HG03108 (cell line): ENCODE results near the gene DPH3.
A peak's percentile ranks its signal among the peaks of the same experiment; 100 is the strongest.

ENCODE experiments used
- ATAC-seq: cut with Tn5 transposase; IDR thresholded peaks from one replicate; pipeline ENCODE4 v1.9.1; 2021; ENCODE audit warnings: moderate library complexity; ENCODE audit not compliant: unreplicated experiment

The DPH3 gene

DNA sequence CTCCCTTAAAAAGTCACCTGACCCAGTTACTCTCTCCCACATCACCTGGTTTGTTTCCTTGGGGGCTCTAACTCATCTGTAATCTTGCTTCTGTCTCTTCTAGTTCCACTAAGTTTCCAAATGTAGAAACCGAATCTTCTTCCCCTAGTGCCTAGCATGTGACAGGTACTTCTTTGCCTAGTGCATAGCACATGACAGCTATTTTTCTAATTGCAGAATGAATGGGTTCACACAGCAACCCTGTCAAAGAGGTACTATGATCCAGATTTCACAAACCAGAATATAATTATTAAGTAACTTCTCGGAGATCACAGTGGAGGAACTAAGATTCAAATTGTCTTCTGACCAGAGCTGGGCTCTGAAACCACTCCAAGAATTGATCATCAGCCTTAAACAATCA lies 7.4 kb downstream of the DPH3 start:
- ATAC-seq, result no peak

DNA sequence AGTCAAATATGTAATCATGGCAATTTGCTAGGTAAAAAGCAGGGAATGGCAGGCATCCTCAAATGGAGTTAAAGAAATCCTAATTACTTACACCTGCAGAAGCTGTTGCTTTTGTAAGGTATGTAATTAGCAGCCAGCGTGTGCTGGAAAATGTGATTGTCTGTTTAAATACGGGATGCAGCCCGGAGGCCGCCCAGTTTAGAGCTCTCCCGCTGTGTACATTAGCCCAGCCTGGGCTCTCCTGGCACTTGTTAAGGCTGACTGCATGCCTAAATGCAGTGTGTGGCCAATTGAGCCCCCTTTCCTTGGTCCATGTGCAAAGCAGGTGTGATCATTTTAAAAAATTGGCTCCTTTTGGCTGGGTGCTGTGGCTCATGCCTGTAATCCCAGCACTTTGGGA lies 9.0 kb downstream of the DPH3 start:
- no peak for ATAC-seq

DNA sequence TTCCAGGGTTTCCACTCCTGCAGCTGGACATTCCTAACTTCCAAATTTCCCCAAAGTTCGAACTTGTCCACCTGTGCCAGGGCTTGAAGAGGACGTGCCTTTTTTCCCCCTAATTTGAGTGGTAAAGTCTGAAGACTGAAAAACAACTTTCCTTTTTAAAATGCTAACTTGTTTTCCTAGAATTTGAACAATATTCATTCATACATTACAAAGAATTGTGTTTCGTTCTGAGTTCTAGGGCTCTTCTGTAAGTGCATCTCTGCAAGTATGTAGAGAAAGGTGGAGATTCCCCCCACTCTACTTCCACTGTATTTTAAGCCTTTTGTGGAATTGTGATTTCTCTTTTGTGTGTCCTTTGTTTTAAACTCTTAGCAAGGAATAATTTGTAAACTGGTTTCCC lies 9.4 kb downstream of the DPH3 start:
- no peak for ATAC-seq

DNA sequence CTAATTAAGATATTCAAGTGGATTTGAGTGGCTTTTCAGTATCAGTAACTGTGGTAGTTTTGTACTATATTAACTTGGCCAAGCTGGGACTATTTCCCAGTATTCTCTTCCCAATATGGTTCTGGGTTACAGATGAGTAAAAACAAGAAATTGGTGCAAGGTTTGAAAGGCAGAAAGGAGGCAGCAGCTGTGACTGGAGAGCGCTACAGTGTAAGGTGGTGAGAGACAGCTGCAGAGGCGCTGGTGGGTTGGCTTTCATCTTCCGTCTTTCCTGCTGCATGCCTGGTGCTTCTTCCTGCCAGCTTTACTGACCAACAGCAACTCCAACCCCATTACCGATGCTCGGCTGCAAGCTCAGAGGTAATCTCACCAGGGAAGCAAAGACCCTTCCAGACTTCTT lies 9.8 kb downstream of the DPH3 start:
- ATAC-seq, result peak; percentile 40

DNA sequence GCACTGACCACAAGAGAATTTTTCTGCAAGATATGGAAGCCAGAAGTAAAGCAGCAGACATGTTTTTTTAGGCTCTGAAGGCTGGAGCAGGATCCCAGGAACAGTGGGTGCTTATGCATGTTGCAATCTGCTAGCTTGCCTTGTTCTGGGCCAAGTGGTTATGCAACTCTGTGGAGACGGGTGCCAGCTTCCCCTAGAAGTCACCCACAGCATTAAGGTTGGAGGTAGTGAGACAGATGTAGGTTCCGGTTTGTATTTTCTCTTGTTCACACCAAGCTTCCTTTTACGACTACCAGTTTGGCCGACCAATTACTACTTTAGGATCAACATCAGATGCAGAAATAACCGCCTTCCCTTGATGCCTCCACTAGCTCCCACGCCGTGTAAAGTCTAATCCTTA lies 11.1 kb downstream of the DPH3 start:
- ATAC-seq, result no peak

DNA sequence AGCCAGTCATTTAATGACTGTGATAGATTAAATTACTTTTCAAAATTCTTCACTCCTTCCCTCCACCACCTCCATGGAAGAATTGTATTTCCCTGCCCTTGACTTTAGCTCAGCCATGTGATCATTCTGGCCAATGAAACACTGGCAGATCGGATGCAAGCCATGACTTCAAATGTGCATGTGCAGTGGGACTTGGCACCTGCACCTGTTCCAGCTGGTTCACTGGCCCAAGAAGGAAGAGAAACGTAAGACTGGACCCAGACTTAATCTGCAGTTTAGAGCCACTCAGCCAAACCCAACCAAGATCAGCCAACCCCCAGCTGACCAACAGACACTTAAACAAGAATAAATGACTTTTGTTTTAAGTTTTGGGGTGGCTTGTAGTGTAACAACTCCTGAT lies 11.8 kb downstream of the DPH3 start:
- no peak for ATAC-seq

DNA sequence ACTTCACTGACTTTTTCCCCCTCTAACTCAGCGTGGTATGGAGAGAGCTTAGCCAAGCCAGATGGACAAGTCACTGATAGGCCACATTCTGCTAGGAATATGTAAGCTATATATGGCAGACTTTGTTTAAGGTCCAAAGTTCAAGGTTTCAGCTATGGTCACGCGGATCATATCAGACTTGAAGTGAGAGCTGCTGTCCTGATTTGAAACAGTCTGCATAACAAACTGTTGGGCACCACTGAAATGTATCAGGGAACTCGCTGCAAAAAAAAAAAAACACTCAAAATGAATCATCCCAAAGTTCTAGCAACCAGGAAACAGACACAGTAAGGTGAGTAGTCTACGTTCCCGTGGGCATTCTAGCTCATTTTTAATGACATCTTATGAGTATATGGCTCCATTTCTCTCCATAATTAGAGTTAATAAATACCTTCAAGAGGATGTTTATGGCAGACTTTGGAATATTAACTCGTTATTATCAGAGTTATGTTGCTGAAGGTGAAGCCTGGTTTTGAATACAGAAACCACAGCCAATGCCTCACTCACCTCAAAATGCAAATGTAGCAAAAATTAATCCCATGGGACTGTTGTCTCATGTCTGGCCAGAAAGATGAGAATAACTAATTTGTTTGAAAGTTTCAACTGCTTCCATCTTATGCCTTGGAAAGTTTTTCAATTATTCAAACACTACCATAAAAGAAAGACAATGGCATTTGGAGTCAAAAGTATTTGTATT lies 12.3 kb downstream of the DPH3 start:
- no peak for ATAC-seq

DNA sequence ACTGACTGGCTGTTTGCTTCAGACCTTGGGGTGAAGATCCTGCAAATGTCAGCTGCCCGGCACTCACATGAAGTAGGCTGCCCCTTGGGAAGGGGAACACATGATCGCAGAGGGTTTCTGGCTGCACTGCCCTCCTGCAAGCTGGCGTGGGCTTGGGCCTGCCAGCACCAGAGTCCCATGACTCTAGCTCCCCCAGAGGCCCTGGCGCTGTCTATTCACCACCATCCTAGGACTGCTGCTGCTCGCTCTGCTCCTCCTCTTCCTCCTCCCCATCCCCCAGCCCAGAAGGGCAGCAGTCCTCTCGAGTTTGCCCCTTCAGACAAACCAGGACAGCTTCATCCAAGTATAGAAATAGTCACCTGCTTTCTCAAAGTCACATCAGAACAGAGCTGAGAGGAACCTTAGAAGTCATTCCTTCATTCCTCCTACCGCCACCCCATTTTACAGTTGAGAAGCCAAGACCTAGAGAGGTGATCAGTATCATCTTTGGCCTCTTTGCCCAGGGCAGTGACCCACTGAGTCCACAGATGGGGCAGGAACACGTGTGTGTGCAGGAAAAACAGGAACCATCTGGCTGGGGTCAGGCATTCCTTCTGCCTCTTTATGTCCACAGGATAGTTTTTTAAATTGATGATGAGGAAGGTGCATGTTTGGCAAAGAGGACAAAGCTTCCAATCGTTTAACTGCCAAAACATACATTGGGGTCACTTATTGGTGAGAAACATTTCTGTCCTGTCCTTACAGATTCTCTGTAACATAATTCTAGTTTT lies 13.2 kb downstream of the DPH3 start:
- no peak for ATAC-seq

DNA sequence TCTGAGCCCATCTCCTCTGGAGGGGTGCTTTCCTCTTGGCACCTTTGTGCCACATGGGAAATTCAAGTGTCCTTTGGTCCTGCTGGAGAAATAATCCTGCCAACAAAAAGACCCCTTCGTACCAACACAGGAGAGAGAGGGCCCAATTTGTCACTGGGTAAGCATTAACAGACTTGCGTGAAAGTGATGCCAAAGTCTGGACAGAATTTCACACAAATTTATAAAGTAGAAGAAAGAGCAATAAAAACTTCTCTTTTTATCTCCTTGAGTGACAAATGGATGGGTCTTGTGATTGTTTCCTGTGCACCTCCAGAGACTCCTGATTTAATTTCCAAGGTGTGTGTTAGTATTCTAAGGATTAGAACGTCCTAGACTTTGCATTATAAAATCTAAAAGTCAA lies 14.9 kb downstream of the DPH3 start:
- ATAC-seq, result no peak

DNA sequence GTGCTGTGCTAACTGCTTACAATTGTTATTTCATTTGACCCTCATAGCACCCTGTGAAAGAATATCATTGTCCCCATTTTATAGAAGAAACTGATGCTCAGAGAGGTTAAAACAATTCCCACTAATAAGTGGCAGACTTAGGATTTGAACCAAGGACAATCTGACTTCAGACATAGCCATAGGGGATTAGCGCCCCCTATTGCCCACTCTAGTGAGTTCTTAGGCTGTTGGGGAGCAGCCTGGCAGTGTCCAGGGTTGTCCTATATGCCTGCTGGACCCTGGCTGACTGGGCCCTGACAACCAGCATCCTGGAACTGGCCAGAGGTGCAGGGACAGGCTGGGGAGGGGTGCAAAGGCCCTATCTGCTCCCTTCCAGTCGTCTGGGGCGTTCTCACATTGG lies 15.4 kb downstream of the DPH3 start:
- no peak for ATAC-seq

DNA sequence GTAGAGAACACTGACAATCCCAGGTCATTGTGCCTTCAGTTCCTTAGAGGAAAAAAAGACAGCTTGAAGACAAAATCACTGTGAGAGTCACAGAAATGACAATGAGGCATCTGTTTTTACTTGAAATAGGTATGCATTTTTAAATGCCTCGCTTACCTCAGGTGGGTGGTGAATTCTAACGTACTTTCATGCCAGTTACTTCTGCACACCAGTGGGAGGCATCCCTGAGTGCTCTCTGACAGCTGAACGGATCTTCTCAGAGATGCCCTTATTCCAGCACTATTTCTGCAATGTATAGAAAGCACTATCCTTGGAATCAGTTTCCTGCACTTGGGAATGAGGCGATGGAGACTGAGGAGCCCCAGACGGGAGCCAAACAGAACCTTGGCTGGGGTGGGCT lies 16.2 kb downstream of the DPH3 start:
- ATAC-seq, result no peak

DNA sequence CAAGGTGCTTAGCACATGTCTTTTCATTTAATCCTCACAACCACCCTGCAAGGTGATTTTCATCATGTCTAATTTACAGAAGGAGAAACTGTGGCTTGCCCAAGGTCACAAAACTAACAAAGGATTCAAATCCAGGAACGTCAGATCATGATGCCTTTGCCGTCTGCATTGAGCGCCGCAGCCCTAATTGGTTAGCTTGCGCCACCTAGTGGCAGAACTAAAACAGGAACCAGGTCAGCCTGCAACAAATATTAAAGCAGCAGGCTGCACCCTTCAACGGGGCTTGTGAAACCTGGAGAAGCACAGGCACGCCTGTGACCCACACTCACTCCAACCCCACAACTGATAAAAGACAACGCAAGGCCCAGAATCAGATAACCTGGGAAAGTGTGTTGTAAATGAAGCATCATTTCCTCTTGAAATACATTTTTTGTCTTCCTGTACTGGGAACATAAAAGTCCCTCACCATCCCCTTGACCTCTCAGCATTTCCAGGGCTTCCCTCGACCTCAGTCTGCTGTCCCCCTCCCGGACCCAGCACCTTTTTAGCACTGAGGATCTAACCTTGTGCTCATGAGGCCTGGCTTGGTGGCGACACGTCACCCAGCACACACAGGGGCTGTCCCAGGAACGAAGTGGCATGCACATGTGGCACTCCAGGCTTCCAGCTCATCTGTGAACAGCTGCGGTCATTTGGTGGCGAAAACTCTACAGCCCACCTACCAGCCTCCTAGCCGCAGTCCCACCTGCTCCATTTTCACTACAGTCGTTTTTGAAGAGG lies 17.3 kb downstream of the DPH3 start:
- peak; percentile 59 for ATAC-seq

DNA sequence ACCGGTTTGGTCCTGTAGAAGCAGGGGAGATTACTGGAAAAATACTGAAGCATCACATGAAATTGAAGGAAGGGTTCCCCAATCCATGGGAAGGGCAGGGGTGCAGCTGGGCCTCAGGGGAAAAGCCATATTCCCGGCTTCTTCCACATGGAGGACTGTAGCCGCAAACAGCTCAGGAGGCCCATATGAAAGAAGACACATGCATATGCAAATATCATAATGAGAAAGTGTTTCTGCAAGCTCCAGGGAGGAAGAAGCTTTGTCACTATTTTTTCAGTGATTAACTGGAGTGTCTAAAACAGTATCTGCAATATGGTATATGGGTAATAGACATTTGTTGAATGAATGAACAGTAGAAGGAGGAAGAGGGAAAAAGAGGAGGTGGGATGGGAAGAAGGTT lies 19.1 kb downstream of the DPH3 start:
- ATAC-seq, result no peak

DNA sequence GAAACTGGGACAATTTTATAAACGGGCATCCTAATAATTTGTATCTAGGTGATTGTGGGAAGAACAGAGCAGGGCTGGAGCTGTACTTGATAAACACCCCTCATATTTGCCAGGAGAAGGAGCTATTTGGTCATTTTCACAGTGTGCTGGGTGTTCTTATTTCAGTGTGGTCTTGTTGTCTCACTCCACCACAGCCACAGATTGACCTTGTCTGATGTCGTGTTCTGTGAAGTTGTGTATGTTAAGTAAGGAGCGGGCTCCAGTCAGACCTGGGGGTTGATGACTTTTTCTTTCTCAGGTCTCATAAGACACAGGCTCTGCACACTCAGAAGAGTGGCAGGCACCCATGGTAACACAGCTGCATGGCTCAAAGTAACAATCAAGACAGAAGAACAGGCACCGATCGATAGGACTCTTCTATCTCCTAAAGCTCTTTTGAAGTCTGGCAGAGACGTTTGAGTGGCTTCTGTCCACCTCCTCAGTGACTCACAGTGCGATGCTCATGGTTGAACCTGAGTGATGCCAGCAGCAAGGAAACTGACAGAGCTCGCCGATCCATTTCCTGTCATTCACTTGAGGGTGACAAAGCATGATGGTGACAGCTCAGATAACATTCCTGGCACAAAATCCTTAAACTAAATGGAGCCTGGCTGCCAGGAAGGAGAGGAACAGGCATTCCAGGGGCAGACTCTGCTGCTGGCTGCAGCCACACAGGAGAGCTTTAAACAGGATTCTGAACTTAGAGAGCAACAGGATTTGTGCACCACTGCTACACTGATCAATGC lies 20.8 kb downstream of the DPH3 start:
- no peak for ATAC-seq

DNA sequence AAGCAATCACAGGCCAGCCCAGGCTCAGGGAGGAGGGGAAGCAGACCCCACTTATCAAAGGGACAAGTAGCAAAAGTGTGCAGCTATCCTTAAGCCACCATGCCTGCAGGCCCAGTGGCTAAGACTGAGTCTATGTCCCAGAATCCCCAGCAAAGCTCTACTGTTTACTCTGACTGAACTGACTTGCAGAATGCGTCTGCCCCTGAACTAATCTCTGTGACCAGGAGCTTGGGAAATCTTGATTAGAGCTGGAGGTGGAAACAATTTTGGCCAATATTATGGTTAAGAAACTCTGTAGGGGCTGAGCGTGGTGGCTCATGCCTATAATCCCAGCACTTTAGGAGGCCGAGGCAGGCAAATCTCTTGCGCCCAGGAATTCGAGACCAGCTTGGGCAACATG lies 22.6 kb downstream of the DPH3 start:
- ATAC-seq, result no peak

DNA sequence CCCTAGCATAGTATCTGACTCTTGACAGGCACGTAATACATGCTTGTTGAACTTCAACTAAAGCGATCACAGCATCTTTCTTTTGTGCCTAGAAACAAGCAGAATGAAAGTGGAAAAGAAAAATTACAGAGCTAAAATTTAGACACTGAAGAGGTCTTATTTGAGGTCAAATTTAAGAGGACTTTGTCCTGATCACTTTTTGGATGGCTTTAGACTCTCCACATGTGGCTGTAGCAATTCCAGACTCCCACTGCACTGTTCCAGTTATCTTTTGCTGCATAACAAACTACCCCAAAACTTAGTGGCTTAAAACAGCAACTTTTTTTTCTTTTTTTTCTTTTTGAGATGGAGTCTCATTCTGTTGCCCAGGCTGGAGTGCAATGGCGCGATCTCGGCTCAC lies 23.5 kb downstream of the DPH3 start:
- ATAC-seq, result no peak

DNA sequence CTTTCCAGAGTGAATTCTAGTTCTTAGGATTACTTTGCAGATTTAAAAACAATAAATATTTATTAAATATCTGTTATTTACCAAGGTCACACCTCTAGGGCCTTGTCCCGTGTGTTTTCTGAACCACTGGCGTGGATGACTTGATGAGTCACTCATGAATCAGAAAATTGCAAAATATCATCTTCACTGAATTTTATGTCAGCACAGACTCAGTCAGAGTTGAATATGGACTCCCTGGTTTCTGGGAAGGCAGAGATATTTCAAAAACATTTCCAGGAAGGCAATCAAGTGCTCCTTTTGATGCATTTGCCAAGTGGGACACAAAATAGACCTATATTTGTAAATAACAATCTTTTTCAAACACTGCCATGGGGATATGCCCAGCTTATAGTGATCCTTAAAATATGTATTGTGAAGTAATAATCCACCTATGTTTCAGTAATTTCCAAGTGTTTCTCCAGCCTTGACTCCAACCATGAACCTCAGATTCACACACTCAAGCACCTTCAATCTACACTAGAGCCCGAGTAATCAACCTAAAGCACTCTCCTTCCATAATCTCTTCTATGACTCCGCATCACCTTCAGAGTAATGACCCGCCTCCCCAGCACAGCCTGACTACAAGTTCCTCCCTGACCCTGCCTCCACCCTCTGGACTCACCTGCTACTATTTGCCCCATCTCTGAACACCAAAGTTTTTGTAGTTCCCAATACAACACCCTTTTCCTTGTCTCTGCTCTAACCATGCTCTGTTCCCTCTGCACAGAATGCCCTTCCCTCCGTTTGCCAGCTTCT lies 24.3 kb downstream of the DPH3 start:
- ATAC-seq, result no peak

DNA sequence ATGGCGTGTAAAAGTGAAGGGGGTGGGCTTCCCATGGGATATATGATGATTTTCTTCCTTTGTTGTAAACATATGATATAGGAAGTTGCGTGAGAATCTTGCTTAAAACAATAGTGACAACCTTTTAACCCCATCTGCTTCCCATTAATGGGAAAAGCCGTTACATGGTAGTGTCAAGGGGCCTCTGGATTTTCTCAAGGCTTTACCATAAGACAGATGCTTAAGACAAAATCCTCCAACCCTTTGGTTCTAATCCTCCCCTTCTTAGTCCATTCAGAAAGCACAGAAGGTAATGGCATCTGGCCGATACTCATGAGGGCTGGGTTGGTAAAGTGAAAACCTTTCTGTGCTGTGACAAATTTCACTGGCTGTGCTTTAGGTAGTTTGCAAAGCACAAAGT lies 25.0 kb downstream of the DPH3 start:
- ATAC-seq, result no peak

DNA sequence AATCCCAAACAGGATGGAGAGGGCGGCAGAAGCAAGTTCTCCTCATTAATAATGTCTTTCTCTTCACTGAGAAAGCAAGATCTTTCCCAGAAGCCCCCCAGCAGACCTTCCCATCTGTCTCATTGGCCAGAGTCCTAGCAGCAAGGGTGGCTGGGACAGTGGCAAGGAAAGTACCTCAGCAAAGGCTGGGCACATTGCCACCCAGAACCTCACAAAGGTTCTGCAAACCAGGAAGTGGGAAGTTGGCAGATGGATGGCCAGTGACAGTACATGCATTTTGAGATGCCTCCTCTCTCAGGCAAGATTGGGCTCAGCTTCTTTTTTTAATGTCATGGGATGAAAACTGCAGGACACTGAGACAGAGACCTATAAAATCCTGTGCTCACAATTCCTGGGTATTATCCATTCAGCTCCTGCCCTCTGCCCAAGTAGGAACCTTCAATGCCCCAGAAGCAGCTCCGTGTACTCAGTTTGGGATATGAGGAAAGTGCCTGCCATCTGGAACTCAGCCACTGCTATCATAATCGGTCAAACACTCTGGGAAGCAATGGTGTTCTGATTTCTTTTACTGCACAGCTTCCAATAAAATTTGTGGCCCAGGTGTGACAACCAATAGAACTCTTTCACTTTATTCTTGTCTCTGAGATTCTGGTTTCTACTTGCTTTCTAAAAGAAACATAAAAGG lies 25.5 kb downstream of the DPH3 start:
- no peak for ATAC-seq
